Left cardiac atrium (tissue), 4 donors: Measurements from ENCODE around the gene ZP4. TPM values are rescaled to one million over a fixed set of nuclear protein-coding genes. Genes with fewer than 3 reads are reported as not detected.

Source experiments
- ATAC-seq, 2 donors: fragments of 200-7000 bp; cut with Tn5 transposase; one replicate each; pipeline ENCODE4 v1.9.1; 2020; ENCODE audit warnings: mild to moderate bottlenecking in 2 of 2, moderate library complexity in 2 of 2
- DNase-seq: peaks from one replicate; pipeline ENCODE4 v3.0.0-alpha.2; 2020
- intact Hi-C, 2 donors: fragments of 100-400 bp; cut with DNase I; formaldehyde crosslinking; loops; one replicate each; pipeline versions ENCODE4 v1.14.1 to v1.15.1; 2022 to 2023
- long read RNA-seq: library from polyadenylated mRNA; unstranded; transcript quantifications from one replicate; pipeline ENCODE4 v2.0.0, GENCODE V29; 2021
- total RNA-seq, 2 donors: library from RNA; stranded (reverse); fragmentation: NEBNext Ultra II Directional; extraction: Animal tissue kit (Norgen Biotek cat#: 25700); gene quantifications; one replicate each; pipeline ENCODE4 v1.2.1, GENCODE V29; 2021
- donor health status: DM: no; HTN: yes; CAD: no.
- donor health status: DM: no; HTN: yes; CAD: no; lungs with severe emphysema.
- donor health status: DM: yes; HTN: yes; CAD: no.
- donor health status: Dilated cardiomyopathy.

The ZP4 gene, protein sequence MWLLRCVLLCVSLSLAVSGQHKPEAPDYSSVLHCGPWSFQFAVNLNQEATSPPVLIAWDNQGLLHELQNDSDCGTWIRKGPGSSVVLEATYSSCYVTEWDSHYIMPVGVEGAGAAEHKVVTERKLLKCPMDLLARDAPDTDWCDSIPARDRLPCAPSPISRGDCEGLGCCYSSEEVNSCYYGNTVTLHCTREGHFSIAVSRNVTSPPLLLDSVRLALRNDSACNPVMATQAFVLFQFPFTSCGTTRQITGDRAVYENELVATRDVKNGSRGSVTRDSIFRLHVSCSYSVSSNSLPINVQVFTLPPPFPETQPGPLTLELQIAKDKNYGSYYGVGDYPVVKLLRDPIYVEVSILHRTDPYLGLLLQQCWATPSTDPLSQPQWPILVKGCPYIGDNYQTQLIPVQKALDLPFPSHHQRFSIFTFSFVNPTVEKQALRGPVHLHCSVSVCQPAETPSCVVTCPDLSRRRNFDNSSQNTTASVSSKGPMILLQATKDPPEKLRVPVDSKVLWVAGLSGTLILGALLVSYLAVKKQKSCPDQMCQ
- total RNA-seq, result not detected
- long read RNA-seq, result 0 reads

DNA sequence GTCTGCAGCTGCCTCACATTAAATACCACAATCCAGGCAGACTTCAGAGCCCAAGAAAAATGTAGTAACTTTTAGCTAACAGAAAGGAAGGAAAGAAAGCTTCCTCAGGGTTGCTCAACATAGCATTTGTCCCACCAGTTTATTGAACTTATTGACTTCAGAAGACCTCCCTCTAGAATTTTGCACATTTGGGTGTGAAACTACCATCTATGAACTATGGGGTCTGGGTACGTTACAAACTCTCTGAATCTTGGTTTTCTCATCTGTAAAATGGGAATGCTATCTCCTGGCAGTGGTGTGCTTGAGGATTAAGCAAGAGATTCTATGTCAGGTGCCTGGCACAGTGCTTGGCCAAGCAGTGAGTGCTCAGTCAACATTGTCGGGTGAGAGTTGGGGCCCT, at the start of gene ZP4:
TSS of gene ZP4 (minus strand) at position 101 of the 400 bp plus-strand sequence. CDS start 287 bp downstream, outside the sequence.
- DNase-seq, result no peak
- ATAC-seq, result no peak
- intact Hi-C loops, result no loop called here

- intact Hi-C loops, result no loop called here
- ATAC-seq (no peak), DNase-seq (no peak)
These were observed 47.8 kb upstream of the ZP4 start for GRCh38 chr1:237938553-237938952.

- DNase-seq, result no peak
- ATAC-seq, result no peak
- intact Hi-C loops, result no loop called here
These were observed 47.3 kb upstream of the ZP4 start for GRCh38 chr1:237938068-237938467.

DNA sequence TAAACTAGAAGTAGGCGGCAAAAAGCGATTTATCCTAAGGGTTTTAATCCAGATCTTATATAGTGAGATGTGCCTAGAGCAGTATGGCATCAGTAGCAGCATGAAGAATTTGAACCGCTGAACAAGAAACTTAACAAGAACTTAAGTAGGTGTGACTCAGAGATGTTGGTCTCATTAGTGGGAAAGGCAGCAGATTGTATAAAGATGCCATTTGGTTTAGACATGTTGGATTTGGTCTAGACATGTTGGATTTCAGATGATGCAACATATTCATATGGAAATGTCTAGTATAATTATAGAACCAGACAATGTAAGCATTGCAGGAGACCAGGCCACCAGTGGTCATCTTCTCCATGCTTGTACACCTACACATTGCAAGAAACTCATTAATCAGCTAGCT, 42.1 kb upstream of the ZP4 start:
- ATAC-seq (no peak), DNase-seq (no peak)
- intact Hi-C loops, result no loop called here

- intact Hi-C loops, result no loop called here
- ATAC-seq, result no peak
- no peak for DNase-seq
These were observed 40.9 kb upstream of the ZP4 start for GRCh38 chr1:237931581-237931980.

DNA sequence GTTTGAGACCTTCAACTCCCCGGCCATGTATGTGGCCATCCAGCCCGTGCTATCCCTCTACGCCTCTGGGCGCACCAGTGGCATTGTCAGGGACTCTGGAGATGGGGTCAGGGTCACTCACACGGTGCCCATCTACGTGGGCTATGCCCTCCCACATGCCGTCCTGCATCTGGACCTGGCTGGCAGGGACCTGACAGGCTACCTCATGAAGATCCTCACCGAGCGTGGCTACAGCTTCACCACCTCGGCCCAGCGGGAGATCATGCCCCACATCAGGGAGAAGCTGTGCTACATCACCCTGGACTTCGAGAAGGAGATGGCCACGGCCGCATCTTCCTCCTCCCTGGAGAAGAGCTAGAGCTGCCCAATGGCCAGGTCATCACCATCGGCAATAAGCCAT, 36.5 kb upstream of the ZP4 start:
- DNase-seq (no peak), ATAC-seq (no peak)

GRCh38 chr1:237921306-237921705, 30.6 kb upstream of the ZP4 start:
- no peak for DNase-seq
- ATAC-seq, result no peak
- intact Hi-C loops, result no loop called here

More for the DNA sequence above, 36.5 kb upstream of the ZP4 start:
- intact Hi-C loops, result no loop called here

GRCh38 chr1:237913345-237913744, 22.6 kb upstream of the ZP4 start:
- intact Hi-C loops, result no loop called here
- DNase-seq (no peak), ATAC-seq (no peak)

- DNase-seq (no peak), ATAC-seq (no peak)
- intact Hi-C loops, result no loop called here
These were observed 21.2 kb upstream of the ZP4 start for GRCh38 chr1:237911911-237912310.

DNA sequence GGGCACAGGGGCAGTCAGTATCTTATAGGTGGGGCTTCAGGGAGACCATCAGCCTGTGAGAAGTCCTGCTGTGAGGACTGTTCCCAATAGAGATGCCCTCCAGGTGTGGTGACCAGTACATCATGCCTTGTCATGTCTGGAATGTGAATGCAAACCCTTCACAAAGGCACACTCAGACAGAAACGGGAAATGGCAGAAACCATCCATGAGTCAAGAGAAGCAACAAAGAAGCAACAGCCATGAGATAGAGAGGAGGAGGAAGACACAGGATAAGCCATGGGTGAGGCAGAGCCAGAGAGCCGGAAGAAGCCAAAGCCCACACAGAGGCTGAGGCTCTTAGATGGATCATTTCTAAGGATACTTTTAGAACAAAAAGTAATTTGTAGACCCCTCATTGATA, 20.1 kb upstream of the ZP4 start:
- DNase-seq (no peak), ATAC-seq (no peak)
- intact Hi-C loops, result no loop called here

- DNase-seq, result no peak
- no peak for ATAC-seq
- intact Hi-C loops, result no loop called here
These were observed 13.2 kb upstream of the ZP4 start for GRCh38 chr1:237903961-237904360.

DNA sequence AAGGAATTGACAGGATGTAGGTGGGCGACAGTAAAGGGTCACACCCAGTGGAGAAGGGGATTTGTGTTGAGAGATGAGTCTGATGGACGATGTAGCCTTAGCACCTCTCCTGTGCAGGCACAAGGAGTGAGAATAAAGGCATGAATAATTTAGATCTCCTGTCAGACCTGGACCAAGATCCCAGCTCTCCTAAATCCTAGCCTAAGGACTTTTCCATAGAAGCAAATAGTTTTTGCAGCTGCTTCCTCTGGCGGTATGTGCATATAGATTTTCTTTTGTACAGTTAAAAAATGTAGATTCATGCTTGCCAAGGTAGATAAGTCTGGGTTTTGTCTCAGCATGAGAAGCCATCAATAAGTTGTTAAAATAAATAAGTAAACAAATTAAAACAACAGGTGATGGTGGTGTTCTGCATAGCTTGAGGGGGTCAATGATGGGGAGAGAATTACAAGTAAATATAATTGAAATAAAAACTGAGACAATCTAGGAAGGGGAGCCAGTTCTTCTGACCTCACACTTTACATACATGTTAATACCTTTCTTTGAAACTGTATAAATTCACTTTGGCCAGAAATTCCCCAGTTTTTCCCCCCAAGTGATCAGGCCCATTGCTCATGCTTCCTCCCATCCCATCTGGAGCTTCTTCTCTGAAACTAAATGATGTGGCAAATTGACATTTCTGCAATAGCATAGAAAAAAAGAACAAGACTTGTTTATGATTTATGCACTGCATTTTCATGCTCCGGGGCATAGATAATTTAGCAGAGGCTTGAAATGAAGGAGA, 12.4 kb upstream of the ZP4 start:
- ATAC-seq (no peak), DNase-seq (no peak)
- intact Hi-C loops, result no loop called here

DNA sequence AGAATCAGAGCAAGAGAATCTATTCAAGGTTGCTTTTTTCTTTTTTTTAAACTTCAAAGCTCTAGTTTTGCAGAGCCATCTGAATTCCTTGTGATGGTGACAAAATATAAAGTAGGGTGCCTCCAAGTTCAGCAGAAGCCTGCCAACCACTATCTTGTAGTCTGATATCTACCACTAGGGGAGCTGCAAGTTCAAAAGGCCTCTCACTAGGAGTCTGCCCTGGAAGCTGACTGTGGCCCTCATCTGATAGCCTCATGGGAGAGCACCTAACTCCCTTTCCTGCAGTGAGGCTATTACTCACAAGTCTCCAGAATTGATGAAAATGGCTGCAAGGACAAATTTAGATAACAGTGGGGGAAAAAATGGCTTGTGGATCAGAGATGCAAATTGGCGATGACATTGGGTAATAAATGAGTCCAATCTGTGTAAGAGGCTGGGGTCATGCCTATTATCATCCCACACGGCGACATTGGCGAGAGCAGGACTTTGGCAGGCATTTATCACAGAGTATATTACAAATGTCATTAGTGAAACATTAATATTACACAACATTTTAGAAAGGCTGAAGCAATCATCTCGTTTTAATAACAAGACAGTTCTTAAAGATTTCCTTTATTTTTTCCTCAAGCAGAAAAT, 10.7 kb upstream of the ZP4 start:
- DNase-seq, result peak; percentile 22
- intact Hi-C loops, result no loop called here
- ATAC-seq, result peak; percentile 43 to 44

- intact Hi-C loops, result no loop called here
- DNase-seq, result no peak
- ATAC-seq, result no peak
These were observed 4.9 kb upstream of the ZP4 start for GRCh38 chr1:237895630-237896029.

DNA sequence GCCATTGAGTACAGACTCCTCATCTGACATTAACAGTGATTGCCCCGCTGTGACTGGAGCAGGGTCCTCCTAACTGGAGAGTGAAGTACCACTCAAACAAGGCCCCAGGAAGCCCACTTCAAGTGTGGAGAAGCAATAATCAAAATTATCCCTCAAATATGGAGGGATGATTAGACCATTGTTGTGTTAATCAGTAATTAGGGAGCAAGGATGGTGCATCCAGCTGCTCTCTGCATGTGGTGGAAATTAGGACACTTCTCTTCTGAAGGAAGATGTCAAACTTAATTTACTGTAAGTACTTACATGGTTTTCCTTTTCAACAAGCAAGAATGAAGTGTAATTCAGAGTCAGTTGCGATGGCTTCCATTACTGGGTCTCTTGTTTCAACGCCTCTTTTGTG, 3.4 kb upstream of the ZP4 start:
- intact Hi-C loops, result no loop called here

DNA sequence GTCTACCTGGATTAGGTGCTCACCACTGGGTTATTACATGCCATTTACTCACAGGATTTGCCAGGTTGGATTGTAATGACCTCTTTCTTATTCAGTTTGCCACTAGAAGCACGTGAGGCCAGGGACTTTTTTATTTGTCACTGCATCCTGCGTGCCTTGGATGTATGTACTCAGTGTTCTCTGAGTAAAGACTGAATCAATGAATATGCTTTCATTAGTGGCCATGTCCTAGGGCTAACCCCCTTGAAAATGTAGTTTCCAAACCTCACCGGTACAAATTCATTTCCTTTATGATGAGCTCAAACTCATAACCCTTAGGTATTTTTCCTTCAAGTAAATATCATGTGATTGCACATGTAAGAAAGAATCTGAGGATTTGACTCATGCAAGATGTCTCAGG, 1.3 kb upstream of the ZP4 start:
- intact Hi-C loops, result no loop called here
- no peak for ATAC-seq
- no peak for DNase-seq

More for the DNA sequence above, 3.4 kb upstream of the ZP4 start:
- DNase-seq, result no peak
- ATAC-seq, result no peak

DNA sequence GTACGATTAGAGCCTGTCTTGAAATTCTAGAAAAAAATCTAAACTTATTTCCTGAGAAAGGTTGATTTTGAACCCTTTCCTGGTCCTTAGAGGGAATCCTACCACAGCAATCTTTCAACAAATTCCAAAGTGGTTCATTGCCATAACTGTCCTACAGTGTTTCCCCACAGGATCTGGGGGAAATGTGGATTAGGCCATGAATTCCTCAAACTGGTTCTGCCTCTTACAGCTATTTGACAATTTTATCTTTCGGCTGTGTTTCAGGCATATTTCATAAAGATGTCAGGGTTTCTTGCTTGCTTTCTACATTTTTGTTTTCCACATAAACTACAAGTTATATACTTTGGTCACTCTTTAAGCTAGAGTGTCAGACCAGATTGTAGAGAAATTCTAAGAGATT, 544 bp upstream of the ZP4 start:
- DNase-seq (no peak), ATAC-seq (no peak)
- intact Hi-C loops, result no loop called here

GRCh38 chr1:237890416-237890815, 306 bp downstream of the ZP4 start:
- ATAC-seq (no peak), DNase-seq (no peak)
- intact Hi-C loops, result no loop called here

DNA sequence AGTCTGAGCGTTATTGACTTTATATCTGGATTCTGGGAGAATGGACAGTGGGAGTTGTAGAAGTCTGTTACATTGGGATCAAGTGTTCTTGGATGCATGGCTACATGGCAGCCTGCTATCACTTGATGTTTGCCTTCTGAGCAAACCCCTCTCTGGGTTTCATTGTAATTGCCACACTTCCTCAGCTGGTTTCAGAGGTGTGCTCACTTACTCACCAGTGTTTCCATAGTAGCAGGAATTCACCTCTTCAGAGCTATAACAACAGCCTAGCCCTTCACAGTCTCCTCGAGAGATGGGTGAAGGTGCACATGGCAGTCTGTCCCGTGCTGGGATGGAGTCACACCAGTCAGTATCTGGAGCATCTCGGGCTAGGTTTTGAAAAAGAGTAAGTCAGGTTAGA, 2.6 kb downstream of the ZP4 start:
- DNase-seq (no peak), ATAC-seq (no peak)
- intact Hi-C loops, result no loop called here

DNA sequence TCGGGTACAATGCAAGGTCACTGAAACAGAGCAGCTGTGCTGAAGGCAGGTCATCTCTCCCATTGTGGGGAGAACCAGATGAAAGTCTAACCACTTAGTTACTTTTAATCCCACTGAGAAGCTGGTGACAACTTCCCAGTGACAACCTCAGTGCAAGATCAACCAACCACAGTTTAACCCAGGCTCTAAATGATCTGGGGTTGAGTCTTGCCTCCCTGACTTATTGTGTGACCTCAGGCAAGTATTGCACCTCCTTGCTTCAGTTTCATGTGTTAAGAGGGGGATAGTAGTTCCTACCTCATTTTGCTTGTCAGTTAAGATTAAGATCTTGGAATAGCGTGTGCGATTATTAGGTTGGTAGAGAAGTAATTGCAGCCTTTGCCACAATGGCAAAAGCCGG, 3.2 kb downstream of the ZP4 start:
- no peak for ATAC-seq

More for the DNA sequence above, 3.2 kb downstream of the ZP4 start:
- no peak for DNase-seq
- intact Hi-C loops, result no loop called here
